Transverse colon (tissue), 4 donors: ENCODE measurements around the gene HMCN2.

Experiments
- CTCF ChIP-seq, 5 experiments: fragments of 200-600 bp in 3 of 5; fragments of 450-650 bp in 2 of 5; sonication (generic) in 3 of 5; IDR thresholded peaks; 1 replicate in 2 of 5; 2 replicates in 3 of 5; pipeline ENCODE4 v1.5.1; 2016 to 2017; ENCODE audit warnings: antibody characterized with exemption in 5 of 5, inconsistent platforms in 3 of 5, mild to moderate bottlenecking in 2 of 5, moderate library complexity in 1 of 5
- EP300 ChIP-seq: sonication (generic); formaldehyde crosslinking; IDR thresholded peaks from one replicate; pipeline ENCODE4 v1.6.1; 2017; ENCODE audit warnings: antibody characterized with exemption, low read depth
- POLR2A ChIP-seq: fragments of 450-650 bp; IDR thresholded peaks from one replicate; pipeline ENCODE4 v1.6.1; 2016; ENCODE audit warnings: antibody characterized with exemption, mild to moderate bottlenecking, moderate library complexity
- POLR2AphosphoS5 ChIP-seq, 3 donors: sonication (generic); formaldehyde crosslinking; IDR thresholded peaks; one replicate each; pipeline ENCODE4 v1.6.1; 2016; ENCODE audit warnings: antibody characterized with exemption in 3 of 3

GRCh38 chr9:130356877-130357584 is 91.5 kb downstream of the HMCN2 start:
- TF ChIP-seq POLR2A (no peak), CTCF (IDR thresholded peaks at IDR 0.05) (no peak), POLR2AphosphoS5 (IDR thresholded peaks at IDR 0.05) (no peak), EP300 (no peak)
